Fibroblast of pulmonary artery (primary cell): Measurements from ENCODE around the gene NAA10.

ENCODE experiments used
- DNase-seq: peaks from one replicate; pipeline ENCODE4 v3.0.0-alpha.2; 2010; ENCODE audit warnings: low read depth
- H3K4me3 ChIP-seq: replicated peaks from 2 replicates; pipeline ENCODE4 v1.5.1; 2011; ENCODE audit warnings: low read depth, mild to moderate bottlenecking, control low read depth, low read length, moderate library complexity
- CTCF ChIP-seq: IDR thresholded peaks from 2 replicates; pipeline ENCODE4 v1.5.1; 2011; ENCODE audit warnings: mild to moderate bottlenecking, control low read depth, low read length, inconsistent platforms; ENCODE audit errors: missing control alignments

The NAA10 gene

GRCh38 chrX:153908219-153908860 lies 26.5 kb downstream of the NAA10 start:
- no peak overlapping the region for H3K4me3 ChIP-seq
- no peak for TF ChIP-seq CTCF
- DNase-seq, result no peak

GRCh38 chrX:153907456-153907855 lies 27.4 kb downstream of the NAA10 start:
- DNase-seq, result no peak
- no peak for TF ChIP-seq CTCF
- no peak overlapping the region for H3K4me3 ChIP-seq

- DNase-seq, result no peak
- H3K4me3 ChIP-seq, result no peak overlapping the region
- no peak for TF ChIP-seq CTCF
These were observed 28.5 kb downstream of the NAA10 start for GRCh38 chrX:153906126-153906917.

- no peak overlapping the region for H3K4me3 ChIP-seq
- TF ChIP-seq CTCF, result no peak
- DNase-seq, result no peak
These were observed 29.2 kb downstream of the NAA10 start for GRCh38 chrX:153905481-153906095.

GRCh38 chrX:153903991-153904957 lies 30.6 kb downstream of the NAA10 start, which contains the start of gene AVPR2:
Gene AVPR2, plus strand, starts transcription at chrX:153904673. Its CDS starts 473 bp downstream, at chrX:153905146.
- DNase-seq, result no peak
- no peak within 1 kb of the TSS for H3K4me3 ChIP-seq
- no peak for TF ChIP-seq CTCF

- no peak for TF ChIP-seq CTCF
- no peak overlapping the region for H3K4me3 ChIP-seq
These were observed 31.4 kb downstream of the NAA10 start for GRCh38 chrX:153903238-153903980.

More at GRCh38 chrX:153903238-153903980, 31.4 kb downstream of the NAA10 start:
- no peak for DNase-seq
